HepG2 (cell line): ENCODE measurements around the gene IRF6. TPM values are rescaled to one million over a fixed set of nuclear protein-coding genes. Genes with fewer than 3 reads are reported as not detected.

Experiments used
- ATF7-NPFF ChIP-seq: sonication (generic); formaldehyde crosslinking; IDR thresholded peaks from 2 replicates; pipeline ENCODE4 v1.8.1; 2023; ENCODE audit warnings: mild to moderate bottlenecking, low read depth, missing genetic modification reagents, moderate library complexity
- FOSL1 ChIP-seq: sonication (generic); formaldehyde crosslinking; IDR thresholded peaks from 2 replicates; pipeline ENCODE4 v1.9.0; 2021; ENCODE audit warnings: missing genetic modification reagents, borderline replicate concordance
- GPN1 ChIP-seq: sonication (generic); formaldehyde crosslinking; IDR thresholded peaks from 2 replicates; pipeline ENCODE4 v1.5.1; 2020; ENCODE audit warnings: missing genetic modification reagents, borderline replicate concordance
- HDAC1 ChIP-seq: sonication (generic); formaldehyde crosslinking; IDR thresholded peaks from 2 replicates; pipeline ENCODE4 v1.5.1; 2020; ENCODE audit warnings: mild to moderate bottlenecking, missing genetic modification reagents
- HOXA3 ChIP-seq: sonication (generic); formaldehyde crosslinking; IDR thresholded peaks from 2 replicates; pipeline ENCODE4 v1.5.0; 2020; ENCODE audit warnings: missing genetic modification reagents
- IRX3 ChIP-seq: sonication (generic); formaldehyde crosslinking; IDR thresholded peaks from 2 replicates; pipeline ENCODE4 v1.8.1; 2023; ENCODE audit warnings: mild to moderate bottlenecking, low read depth, missing genetic modification reagents, borderline replicate concordance
- KDM2A ChIP-seq: sonication (generic); formaldehyde crosslinking; IDR thresholded peaks from 2 replicates; pipeline ENCODE4 v1.4.0; 2020; ENCODE audit warnings: low read depth, missing genetic modification reagents, borderline replicate concordance
- KDM5B ChIP-seq: sonication (generic); formaldehyde crosslinking; IDR thresholded peaks from 2 replicates; pipeline ENCODE4 v1.4.0; 2020; ENCODE audit warnings: missing genetic modification reagents, mild to moderate bottlenecking, borderline replicate concordance
- MYNN ChIP-seq: sonication (generic); formaldehyde crosslinking; IDR thresholded peaks from 2 replicates; pipeline ENCODE4 v1.4.0; 2020; ENCODE audit warnings: mild to moderate bottlenecking, low read depth, missing genetic modification reagents
- NONO ChIP-seq, 2 experiments: fragments of 450-650 bp in 1 of 2; sonication (generic) in 1 of 2; formaldehyde crosslinking in 1 of 2; IDR thresholded peaks in 1 of 2; conservative IDR thresholded peaks in 1 of 2; 2 replicates each; pipeline versions ENCODE4 v1.6.1 to v1.8.0; 2017 to 2022; ENCODE audit warnings: mild to moderate bottlenecking in 1 of 2, missing genetic modification reagents in 1 of 2, moderate library complexity in 1 of 2
- PHF5A ChIP-seq: IDR thresholded peaks from one replicate; pipeline ENCODE4 v1.6.1; 2018; ENCODE audit warnings: low read depth, missing genetic modification reagents; ENCODE audit not compliant: unreplicated experiment
- PPARG ChIP-seq: conservative IDR thresholded peaks from 2 replicates; pipeline ENCODE4 v1.6.1; 2016; ENCODE audit warnings: missing biosample characterization, missing genetic modification reagents
- REPIN1 ChIP-seq: sonication (generic); formaldehyde crosslinking; IDR thresholded peaks from 2 replicates; pipeline ENCODE4 v1.8.0; 2022; ENCODE audit warnings: missing genetic modification reagents, low read depth, mild to moderate bottlenecking, borderline replicate concordance
- ZNF451 ChIP-seq: sonication (generic); formaldehyde crosslinking; IDR thresholded peaks from 2 replicates; pipeline ENCODE4 v1.5.0; 2020; ENCODE audit warnings: mild to moderate bottlenecking, missing genetic modification reagents
- ZNF562 ChIP-seq: sonication (generic); formaldehyde crosslinking; IDR thresholded peaks from 2 replicates; pipeline ENCODE4 v1.8.0; 2022; ENCODE audit warnings: missing genetic modification reagents, borderline replicate concordance
- ZNF639 ChIP-seq: conservative IDR thresholded peaks from 2 replicates; pipeline ENCODE4 v1.6.1; 2018; ENCODE audit warnings: missing genetic modification reagents
- polyA plus RNA-seq, 8 experiments: library from polyadenylated mRNA; depleted of rRNA in 3 of 8; stranded (reverse) in 7 of 8; unstranded in 1 of 8; fragments of >200 nt; fragmentation: Illumina TruSeq in 4 of 8; extraction: Trizol in 4 of 8; gene quantifications; 2 replicates each; pipeline versions ENCODE4 v1.2.1 to v1.2.3, GENCODE V29; 2011 to 2016; ENCODE audit warnings: low read depth in 4 of 8, missing spikeins in 1 of 8, mixed read lengths in 1 of 8; ENCODE audit not compliant: insufficient read depth in 1 of 8
- total RNA-seq, 5 experiments: library from RNA; depleted of rRNA; stranded (reverse); fragments of >200 nt; fragmentation: Illumina TruSeq; extraction: Trizol; gene quantifications; 2 replicates each; pipeline ENCODE4 v1.2.3, GENCODE V29; 2016; ENCODE audit warnings: low read depth in 1 of 5
- TF ChIP-seq, protein P1 (sequence below): sonication (generic); formaldehyde crosslinking; IDR thresholded peaks from 2 replicates; pipeline ENCODE4 v1.8.1; 2023; ENCODE audit warnings: mild to moderate bottlenecking, inconsistent platforms, moderate library complexity, missing genetic modification reagents, borderline replicate concordance
- TF ChIP-seq, protein P2 (sequence below): sonication (generic); formaldehyde crosslinking; IDR thresholded peaks from 2 replicates; pipeline ENCODE4 v1.5.0; 2020; ENCODE audit warnings: missing genetic modification reagents, mild to moderate bottlenecking, borderline replicate concordance
- TF ChIP-seq, protein P3 (sequence below): sonication (generic); formaldehyde crosslinking; IDR thresholded peaks from 2 replicates; pipeline ENCODE4 v1.9.0; 2021; ENCODE audit warnings: missing genetic modification reagents, borderline replicate concordance

Gene IRF6
- total and polyA plus RNA-seq, 2 of the 13 experiments (the other 11 are each of a cell fraction or from before 2014, with no cell fraction given): 0.02 TPM; not detected in 1

DNA sequence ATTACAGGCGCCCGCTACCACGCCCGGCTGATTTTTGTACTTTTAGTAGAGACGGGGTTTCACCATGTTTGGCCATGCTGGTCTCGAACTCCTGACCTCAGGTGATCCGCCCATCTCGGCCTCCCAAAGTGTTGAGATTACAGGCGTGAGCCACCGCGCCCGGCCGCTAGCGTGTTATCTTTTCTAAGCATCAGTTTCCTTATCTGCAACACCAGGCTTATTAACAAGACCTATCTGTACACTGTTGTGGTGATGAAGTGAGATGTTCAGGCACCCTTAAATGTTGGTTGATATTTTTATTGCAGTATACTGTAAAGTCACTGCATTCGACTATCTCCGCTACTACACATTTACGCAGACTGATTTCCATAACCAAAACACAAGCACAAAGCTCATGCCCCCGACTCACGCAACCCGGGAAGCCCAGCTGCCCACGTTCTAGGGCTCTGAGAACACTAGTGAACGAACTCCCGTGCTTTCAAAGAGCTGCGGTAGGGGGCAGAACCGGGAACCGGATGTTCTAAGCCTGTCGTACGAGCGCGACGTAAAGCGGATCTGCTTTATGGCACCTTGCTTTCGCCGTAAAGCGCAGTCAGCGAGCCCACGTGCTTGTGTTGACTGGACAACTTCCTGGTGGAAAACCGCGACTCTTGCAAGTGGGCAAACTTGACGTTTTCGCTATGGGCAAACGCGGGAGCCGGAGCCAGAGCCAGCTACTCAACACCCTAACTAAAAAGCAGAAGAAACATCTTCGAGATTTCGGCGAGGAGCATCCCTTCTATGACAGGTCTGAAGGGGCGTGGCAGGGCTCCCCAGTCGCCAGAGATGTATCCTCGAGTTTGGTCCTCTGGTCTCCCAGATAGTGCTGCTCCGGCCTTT lies 21.7 kb upstream of the IRF6 start, which contains the start of gene UTP25 (continued):
- TF ChIP-seq MYNN (CRISPR knock-in tag): no peak
- TF ChIP-seq HOXA3 (CRISPR knock-in tag): peak; percentile 59; the same call in 1 of the 2 replicates
- TF ChIP-seq ZNF562 (CRISPR knock-in tag): no peak
- TF ChIP-seq ZNF639 (CRISPR knock-in tag): peak; percentile 83
- TF ChIP-seq HDAC1 (CRISPR knock-in tag): peak; percentile 98
- peak; percentile 67; the same call in 1 of the 2 replicates for TF ChIP-seq REPIN1 (CRISPR knock-in tag)
- TF ChIP-seq IRX3 (CRISPR knock-in tag): no peak
- peak; percentile 79 for TF ChIP-seq PHF5A (CRISPR knock-in tag)
- TF ChIP-seq GPN1: no peak
- TF ChIP-seq PPARG (CRISPR knock-in tag): 0 out of 2 replicates have a peak, but pooled peaks have one; percentile 54
- TF ChIP-seq FOSL1 (CRISPR knock-in tag): no peak
- TF ChIP-seq, protein P1, sequence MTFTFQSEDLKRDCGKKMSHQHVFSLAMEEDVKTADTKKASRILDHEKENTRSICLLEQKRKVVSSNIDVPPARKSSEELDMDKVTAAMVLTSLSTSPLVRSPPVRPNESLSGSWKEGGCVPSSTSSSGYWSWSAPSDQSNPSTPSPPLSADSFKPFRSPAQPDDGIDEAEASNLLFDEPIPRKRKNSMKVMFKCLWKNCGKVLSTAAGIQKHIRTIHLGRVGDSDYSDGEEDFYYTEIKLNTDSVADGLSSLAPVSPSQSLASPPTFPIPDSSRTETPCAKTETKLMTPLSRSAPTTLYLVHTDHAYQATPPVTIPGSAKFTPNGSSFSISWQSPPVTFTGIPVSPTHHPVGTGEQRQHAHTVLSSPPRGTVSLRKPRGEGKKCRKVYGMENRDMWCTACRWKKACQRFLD (CRISPR knock-in tag): peak; percentile 74
- TF ChIP-seq, protein P2, sequence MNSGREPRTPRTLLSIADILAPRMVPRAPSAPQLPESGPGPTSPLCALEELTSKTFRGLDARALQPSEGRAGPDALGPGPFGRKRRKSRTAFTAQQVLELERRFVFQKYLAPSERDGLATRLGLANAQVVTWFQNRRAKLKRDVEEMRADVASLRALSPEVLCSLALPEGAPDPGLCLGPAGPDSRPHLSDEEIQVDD (CRISPR knock-in tag): no peak
- TF ChIP-seq KDM5B: peak; percentile 81; the same call in 1 of the 2 replicates
- no peak for TF ChIP-seq NONO (IDR thresholded peaks at IDR 0.05)
- TF ChIP-seq NONO (CRISPR knock-in tag; conservative IDR thresholded peaks at IDR 0.05): peak; percentile 81
- TF ChIP-seq, protein P3, sequence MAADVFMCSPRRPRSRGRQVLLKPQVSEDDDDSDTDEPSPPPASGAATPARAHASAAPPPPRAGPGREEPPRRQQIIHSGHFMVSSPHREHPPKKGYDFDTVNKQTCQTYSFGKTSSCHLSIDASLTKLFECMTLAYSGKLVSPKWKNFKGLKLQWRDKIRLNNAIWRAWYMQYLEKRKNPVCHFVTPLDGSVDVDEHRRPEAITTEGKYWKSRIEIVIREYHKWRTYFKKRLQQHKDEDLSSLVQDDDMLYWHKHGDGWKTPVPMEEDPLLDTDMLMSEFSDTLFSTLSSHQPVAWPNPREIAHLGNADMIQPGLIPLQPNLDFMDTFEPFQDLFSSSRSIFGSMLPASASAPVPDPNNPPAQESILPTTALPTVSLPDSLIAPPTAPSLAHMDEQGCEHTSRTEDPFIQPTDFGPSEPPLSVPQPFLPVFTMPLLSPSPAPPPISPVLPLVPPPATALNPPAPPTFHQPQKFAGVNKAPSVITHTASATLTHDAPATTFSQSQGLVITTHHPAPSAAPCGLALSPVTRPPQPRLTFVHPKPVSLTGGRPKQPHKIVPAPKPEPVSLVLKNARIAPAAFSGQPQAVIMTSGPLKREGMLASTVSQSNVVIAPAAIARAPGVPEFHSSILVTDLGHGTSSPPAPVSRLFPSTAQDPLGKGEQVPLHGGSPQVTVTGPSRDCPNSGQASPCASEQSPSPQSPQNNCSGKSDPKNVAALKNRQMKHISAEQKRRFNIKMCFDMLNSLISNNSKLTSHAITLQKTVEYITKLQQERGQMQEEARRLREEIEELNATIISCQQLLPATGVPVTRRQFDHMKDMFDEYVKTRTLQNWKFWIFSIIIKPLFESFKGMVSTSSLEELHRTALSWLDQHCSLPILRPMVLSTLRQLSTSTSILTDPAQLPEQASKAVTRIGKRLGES: no peak
- TF ChIP-seq KDM2A (CRISPR knock-in tag): peak; percentile 87; the same call in 1 of the 2 replicates
- peak; percentile 63; the same call in 1 of the 2 replicates for TF ChIP-seq ATF7-NPFF (CRISPR knock-in tag)
- 0 out of 2 replicates have a peak, but pooled peaks have one; percentile 13 for TF ChIP-seq ZNF451 (CRISPR knock-in tag)
